Testis (tissue), 2 donors: ENCODE measurements around the gene TGM3.

Experiments
- POLR2A ChIP-seq: fragments of 450-650 bp; IDR thresholded peaks from one replicate; pipeline ENCODE4 v1.6.1; 2017; ENCODE audit warnings: antibody characterized with exemption, mild to moderate bottlenecking, moderate library complexity
- TF ChIP-seq, protein P1 (sequence below), 3 experiments: fragments of 450-650 bp in 2 of 3; fragments of 200-600 bp in 1 of 3; sonication (generic) in 1 of 3; IDR thresholded peaks; one replicate each; pipeline ENCODE4 v1.5.1; 2016 to 2019; ENCODE audit warnings: antibody characterized with exemption in 3 of 3, mild to moderate bottlenecking in 2 of 3, moderate library complexity in 1 of 3

DNA sequence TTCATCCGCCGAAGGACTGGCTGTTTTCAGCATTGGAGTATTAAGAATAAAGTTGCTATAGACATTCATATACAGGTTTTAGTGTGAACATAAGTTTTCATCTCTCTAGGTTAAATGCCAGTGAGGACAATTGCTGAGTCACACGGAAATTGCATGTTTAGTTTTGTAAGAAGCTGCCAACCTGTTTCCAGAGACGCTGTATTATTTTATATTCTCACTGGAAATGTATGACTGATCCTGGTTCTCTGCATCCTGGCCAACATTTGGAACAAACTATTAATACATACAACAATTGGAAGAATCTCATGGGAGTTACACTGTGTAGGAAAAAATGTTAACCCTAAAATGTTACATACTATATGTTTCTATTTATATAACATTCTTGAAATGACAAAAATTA is 68.2 kb downstream of the TGM3 start:
- TF ChIP-seq, protein P1, sequence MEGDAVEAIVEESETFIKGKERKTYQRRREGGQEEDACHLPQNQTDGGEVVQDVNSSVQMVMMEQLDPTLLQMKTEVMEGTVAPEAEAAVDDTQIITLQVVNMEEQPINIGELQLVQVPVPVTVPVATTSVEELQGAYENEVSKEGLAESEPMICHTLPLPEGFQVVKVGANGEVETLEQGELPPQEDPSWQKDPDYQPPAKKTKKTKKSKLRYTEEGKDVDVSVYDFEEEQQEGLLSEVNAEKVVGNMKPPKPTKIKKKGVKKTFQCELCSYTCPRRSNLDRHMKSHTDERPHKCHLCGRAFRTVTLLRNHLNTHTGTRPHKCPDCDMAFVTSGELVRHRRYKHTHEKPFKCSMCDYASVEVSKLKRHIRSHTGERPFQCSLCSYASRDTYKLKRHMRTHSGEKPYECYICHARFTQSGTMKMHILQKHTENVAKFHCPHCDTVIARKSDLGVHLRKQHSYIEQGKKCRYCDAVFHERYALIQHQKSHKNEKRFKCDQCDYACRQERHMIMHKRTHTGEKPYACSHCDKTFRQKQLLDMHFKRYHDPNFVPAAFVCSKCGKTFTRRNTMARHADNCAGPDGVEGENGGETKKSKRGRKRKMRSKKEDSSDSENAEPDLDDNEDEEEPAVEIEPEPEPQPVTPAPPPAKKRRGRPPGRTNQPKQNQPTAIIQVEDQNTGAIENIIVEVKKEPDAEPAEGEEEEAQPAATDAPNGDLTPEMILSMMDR (IDR thresholded peaks at IDR 0.05) = no peak
- TF ChIP-seq POLR2A = no peak
